GM21367 (cell line): ENCODE measurements around the gene PYGB.

Source experiments
- ATAC-seq: cut with Tn5 transposase; IDR thresholded peaks from one replicate; pipeline ENCODE4 v1.9.1; 2021; ENCODE audit not compliant: unreplicated experiment

PYGB gene

GRCh38 chr20:25293910-25294458 is 46.1 kb downstream of the PYGB start:
- no peak for ATAC-seq

- ATAC-seq = no peak
Measured at GRCh38 chr20:25294459-25295385, 46.8 kb downstream of the PYGB start.

DNA sequence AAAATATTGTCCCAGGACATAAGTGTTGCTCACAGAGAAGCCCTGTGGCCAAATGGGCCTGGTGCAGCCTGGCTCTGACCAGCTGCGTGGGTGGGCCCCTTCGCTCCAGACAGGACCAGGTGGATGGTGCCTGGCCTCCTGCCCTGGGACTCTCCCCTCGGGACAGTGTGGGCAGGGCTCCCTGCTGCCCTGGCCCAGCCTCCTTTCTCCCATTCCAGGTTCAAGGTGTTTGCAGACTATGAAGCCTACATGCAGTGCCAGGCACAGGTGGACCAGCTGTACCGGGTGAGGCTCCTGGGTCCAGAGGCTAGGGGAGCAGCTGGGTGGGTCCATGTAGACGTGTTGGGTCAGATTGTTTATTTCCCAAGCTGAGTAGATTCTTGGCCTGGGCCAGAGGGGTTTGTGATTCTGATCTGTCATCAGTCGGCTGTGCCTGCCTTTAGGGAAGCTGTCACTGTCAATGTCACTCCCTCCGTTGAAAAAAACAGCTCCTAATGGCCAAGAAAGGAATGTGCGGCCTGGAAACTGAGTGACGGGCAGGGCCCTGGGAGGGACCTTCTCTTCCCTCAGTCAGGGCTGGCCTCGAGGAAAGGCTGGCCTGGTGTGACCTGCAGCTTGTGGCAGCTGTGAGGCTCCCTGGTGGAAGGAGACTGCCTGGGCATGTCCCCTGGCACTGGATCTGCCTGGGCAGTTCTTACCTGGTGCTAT is 47.7 kb downstream of the PYGB start:
- no peak for ATAC-seq

GRCh38 chr20:25296094-25297093 is 48.5 kb downstream of the PYGB start:
- peak; percentile 31 for ATAC-seq

DNA sequence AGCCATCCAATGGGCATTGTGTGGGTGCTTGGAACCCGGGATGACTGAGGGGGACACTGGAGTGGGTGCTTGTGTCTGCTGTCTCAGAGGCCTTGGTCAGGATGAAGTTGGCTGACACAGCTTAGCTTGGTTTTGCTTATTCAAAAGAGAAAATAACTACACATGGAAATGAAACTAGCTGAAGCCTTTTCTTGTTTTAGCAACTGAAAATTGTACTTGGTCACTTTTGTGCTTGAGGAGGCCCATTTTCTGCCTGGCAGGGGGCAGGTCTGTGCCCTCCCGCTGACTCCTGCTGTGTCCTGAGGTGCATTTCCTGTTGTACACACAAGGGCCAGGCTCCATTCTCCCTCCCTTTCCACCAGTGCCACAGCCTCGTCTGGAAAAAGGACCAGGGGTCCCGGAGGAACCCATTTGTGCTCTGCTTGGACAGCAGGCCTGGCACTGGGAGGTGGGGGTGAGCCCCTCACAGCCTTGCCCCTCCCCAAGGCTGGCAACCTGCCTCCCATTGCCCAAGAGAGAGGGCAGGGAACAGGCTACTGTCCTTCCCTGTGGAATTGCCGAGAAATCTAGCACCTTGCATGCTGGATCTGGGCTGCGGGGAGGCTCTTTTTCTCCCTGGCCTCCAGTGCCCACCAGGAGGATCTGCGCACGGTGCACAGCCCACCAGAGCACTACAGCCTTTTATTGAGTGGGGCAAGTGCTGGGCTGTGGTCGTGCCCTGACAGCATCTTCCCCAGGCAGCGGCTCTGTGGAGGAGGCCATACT is 49.4 kb downstream of the PYGB start:
- peak; percentile 55 for ATAC-seq

DNA sequence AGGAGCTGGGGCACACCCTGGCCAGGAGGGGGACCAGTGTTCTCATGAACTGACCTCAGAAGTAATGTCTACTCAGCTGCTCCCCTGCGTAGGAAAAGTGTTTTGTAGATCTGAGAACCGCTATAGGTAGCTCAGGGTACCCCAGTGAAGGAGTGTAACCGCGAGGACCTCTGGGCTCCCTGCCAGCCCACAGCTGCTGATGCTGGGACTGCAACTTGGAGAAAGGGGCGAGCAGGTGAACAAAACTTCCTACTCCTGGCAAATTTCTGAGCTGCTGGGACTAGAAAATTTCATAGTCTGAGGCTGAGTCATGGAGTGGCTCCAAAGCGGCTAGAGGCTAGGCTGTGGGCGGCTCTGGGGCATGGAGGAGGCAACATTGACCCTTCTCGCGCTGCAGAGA is 51.9 kb downstream of the PYGB start:
- ATAC-seq = no peak

DNA sequence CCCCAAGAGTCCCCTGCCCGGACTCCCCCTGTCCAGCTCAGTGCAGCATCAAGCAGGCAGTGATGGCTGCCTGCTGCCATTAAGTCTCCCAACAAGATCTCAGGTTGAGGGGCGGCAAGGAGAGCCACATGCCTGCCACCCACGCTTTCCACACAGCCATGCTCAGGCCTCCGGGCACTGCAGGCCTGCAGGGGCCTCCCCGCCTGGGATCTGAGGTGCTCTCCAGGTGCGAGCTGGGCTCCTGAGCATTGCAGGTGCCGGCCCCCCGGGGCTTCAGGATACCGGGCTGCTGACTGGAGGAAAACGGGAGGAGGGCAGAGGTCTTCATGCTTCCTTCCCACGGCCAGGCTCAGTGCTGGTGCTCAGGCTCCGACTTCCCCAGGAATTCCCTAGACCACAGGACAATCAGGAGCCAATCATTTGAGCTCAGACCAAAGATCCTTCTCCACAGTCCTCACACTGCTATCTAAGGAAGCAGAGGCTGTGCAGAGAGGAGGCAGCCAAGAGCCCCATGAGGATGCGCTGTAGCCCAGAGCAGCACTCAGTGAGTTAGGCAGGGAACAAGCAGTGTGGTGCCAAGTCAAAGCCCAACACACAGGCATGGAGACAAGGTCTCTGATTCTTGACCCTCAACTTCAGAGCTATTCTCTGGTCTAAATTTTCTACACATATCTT is 52.7 kb downstream of the PYGB start:
- no peak for ATAC-seq

- no peak for ATAC-seq
Measured at GRCh38 chr20:25301357-25301920, 53.6 kb downstream of the PYGB start.

DNA sequence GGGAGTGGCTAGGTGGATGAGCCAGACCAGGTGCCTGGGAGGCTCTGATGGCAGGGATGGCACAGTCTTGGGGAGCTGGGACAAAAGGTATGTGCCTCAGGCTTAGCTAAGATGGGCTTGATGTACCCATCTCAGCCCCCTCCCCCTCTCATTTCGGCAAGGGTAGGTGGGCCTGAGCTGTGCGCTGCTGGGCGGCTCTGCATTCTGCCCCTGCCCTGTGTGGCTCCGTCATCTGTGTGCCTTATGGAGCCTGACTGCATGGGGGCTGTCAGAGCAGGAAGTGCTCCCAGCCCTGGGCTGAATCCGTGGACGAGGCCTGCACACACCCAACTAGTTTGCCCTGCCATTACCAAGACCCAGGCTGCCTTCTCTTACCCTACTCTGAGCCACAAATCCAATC is 54.7 kb downstream of the PYGB start:
- no peak for ATAC-seq

DNA sequence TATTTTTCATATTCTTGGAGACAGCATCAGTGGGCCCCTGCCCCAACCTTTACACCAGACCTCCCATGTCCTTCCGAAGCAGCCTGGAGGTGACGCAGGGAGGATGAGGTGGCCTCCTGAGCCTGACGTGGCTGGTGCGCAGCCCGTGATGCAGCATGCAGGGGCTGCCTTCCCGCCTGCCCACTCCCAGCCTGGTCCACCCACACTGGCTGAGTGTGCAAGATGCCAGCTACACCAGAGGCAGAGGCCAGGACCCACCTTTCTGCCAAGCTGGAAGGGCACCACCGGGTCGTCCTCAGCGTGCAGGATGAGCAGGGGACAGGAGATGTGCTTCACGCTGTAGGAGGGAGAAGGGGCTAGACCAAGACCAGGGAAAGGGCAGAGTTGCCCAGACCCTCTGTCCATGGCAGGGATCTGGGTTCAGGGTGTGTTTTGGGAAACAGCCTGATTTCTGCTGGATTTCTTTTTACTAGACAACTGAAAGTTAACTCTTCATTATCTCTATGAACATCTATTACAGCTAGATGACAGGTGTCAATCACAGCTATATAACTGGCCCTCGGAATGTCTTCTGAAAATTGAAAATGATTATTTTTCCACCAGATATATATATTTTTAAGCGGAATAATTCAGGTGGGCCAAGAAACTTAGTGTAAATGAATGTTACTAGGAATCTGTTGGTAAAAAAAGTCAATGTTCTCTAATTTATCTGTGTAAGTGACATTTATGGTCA is 55.6 kb downstream of the PYGB start:
- ATAC-seq = no peak

DNA sequence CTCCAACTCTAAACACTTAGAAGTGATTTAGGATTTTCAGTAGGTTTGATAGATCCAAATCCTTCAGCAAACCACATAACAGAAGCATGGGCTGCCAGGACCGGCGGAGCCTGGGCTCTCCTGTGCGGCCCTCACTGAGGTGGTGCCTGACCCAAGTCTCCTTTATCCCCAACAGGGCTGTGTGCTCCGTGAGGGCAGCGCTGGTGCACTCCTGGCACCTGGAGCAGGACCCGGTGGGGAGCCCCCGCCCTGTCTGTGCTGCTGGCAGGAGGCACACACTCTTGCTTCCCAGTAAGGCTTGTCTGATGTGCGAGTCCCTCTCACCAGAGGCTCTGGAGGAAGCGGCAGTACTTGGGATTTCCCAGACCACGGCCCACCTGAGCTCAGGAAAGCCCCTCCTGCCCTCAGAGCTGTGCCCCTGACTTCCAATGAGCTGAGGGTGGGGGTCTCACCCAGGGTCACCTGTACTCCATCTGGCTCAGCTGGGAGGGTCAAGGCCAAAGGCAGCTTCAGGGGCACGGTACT is 56.2 kb downstream of the PYGB start:
- no peak for ATAC-seq

- no peak for ATAC-seq
Measured at GRCh38 chr20:25306991-25307903, 59.4 kb downstream of the PYGB start.

GRCh38 chr20:25308083-25308491 is 60.2 kb downstream of the PYGB start:
- no peak for ATAC-seq

- no peak for ATAC-seq
Measured at GRCh38 chr20:25308671-25309394, 60.9 kb downstream of the PYGB start.

DNA sequence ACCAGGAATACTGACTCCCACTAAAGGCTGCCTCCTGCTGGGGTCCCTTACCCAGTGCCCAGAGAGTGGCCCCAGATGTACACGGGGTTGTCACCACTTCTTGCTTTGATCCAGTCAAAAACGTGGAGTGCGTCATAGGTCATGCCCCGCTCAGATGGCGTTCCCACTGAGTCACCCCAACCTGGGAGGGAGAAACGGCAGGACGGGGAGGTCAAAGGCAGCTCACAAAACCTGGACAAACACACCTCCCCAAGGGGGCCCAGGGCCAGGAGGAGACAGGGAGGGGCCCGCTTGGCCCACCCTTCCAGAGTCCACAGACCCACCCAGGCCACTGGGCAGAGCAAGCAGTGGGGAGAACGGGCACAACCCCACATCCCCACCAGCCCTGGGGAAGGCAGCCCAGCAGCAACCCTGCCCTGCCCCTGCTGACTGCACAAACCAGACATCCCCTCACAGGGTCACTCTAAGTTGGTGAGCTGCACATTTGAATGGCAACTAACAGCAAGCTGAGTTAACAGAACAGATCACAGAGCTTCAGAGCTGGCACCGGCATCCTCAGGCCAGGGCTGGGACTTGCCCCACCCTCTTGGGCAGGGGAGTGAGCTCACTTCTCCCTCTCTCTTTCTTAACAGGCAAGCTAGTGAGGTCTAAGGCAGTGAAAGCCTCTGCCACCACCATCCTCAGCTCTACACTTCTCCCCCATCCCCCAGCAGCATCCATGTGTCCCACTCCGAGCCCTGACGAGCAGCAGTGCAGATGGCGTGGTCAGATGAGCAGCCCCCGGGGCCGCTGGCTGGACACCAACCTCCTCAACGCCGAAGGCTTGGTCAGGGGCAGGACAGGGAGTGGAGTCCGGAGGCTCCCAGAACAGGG is 61.7 kb downstream of the PYGB start:
- no peak for ATAC-seq
